CD14-positive monocyte (primary cell): ENCODE results near the gene ZSCAN32. TPM values are rescaled to one million over a fixed set of nuclear protein-coding genes. Genes with fewer than 3 reads are reported as not detected.

ENCODE experiments used
- DNase-seq, 3 donors: peaks; one replicate each; pipeline ENCODE4 v3.0.0-alpha.2; 2011 to 2022
- H2AFZ ChIP-seq: 2 replicates; pipeline ENCODE4 v1.6.0; 2012; ENCODE audit warnings: mild to moderate bottlenecking, low read depth, low read length, inconsistent platforms; ENCODE audit not compliant: insufficient read depth, poor library complexity, severe bottlenecking
- H3K27ac ChIP-seq, 2 donors: 1 replicate in 1 of 2; 2 replicates in 1 of 2; pipeline ENCODE4 v1.5.1; 2012 to 2013; ENCODE audit warnings: low read length in 2 of 2, control low read depth in 1 of 2, inconsistent platforms in 1 of 2, low read depth in 1 of 2, mild to moderate bottlenecking in 1 of 2
- H3K27me3 ChIP-seq, 2 donors: one replicate each; pipeline versions ENCODE4 v1.6.0 to v1.6.1; 2011 to 2013; ENCODE audit warnings: low read length in 2 of 2; ENCODE audit not compliant: control insufficient read depth in 2 of 2, insufficient read depth in 2 of 2
- H3K36me3 ChIP-seq, 2 donors: replicated peaks in 1 of 2; 1 replicate in 1 of 2; 2 replicates in 1 of 2; pipeline versions ENCODE4 v1.5.1 to v1.6.1; 2012 to 2013; ENCODE audit warnings: low read length in 2 of 2, control low read depth in 1 of 2, inconsistent platforms in 1 of 2, mild to moderate bottlenecking in 1 of 2; ENCODE audit not compliant: insufficient read depth in 2 of 2, control insufficient read depth in 1 of 2
- H3K4me1 ChIP-seq, 2 donors: 1 replicate in 1 of 2; 2 replicates in 1 of 2; pipeline versions ENCODE4 v1.5.1 to v1.6.1; 2012 to 2013; ENCODE audit warnings: low read length in 2 of 2, control low read depth in 1 of 2, inconsistent platforms in 1 of 2, mild to moderate bottlenecking in 1 of 2, moderate library complexity in 1 of 2; ENCODE audit not compliant: insufficient read depth in 2 of 2, control insufficient read depth in 1 of 2
- H3K4me2 ChIP-seq: replicated peaks from 2 replicates; pipeline ENCODE3; 2012; ENCODE audit warnings: low read length, moderate library complexity, mild to moderate bottlenecking; ENCODE audit not compliant: poor library complexity, severe bottlenecking; ENCODE audit errors: extremely low read depth
- H3K4me3 ChIP-seq, 3 experiments: fragments of 200-600 bp in 1 of 3; sonication (generic) in 1 of 3; replicated peaks in 1 of 3; 1 replicate in 2 of 3; 2 replicates in 1 of 3; pipeline ENCODE4 v1.5.1; 2011 to 2013; ENCODE audit warnings: low read length in 3 of 3, mild to moderate bottlenecking in 3 of 3, control low read depth in 2 of 3, low read depth in 2 of 3, inconsistent platforms in 1 of 3, moderate library complexity in 1 of 3
- H3K79me2 ChIP-seq: 2 replicates; pipeline ENCODE4 v1.6.0; 2012; ENCODE audit warnings: mild to moderate bottlenecking, control low read depth, inconsistent platforms, low read length, moderate library complexity; ENCODE audit not compliant: insufficient read depth
- H3K9ac ChIP-seq: 2 replicates; pipeline ENCODE4 v1.6.0; 2017; ENCODE audit warnings: low read length, mild to moderate bottlenecking; ENCODE audit not compliant: insufficient read depth, poor library complexity, severe bottlenecking
- H3K9me3 ChIP-seq, 2 donors: replicated peaks in 1 of 2; 1 replicate in 1 of 2; 2 replicates in 1 of 2; pipeline versions ENCODE4 v1.5.1 to v1.6.1; 2012 to 2013; ENCODE audit warnings: low read length in 2 of 2, control low read depth in 1 of 2; ENCODE audit not compliant: control insufficient read depth in 1 of 2, insufficient read depth in 1 of 2
- H4K20me1 ChIP-seq: 2 replicates; pipeline ENCODE4 v1.6.0; 2012; ENCODE audit warnings: mild to moderate bottlenecking, low read length, control low read depth, moderate library complexity; ENCODE audit not compliant: insufficient read depth
- H3K27ac Mint-ChIP-seq, 7 donors: one replicate each; pipeline ENCODE4 v1.8.0; 2020; ENCODE audit warnings: mild to moderate bottlenecking in 7 of 7, mixed read lengths in 7 of 7, moderate library complexity in 6 of 7, inconsistent platforms in 2 of 7
- H3K27me3 Mint-ChIP-seq, 3 donors: one replicate each; pipeline ENCODE4 v1.8.0; 2021 to 2022; ENCODE audit warnings: low read depth in 3 of 3, mild to moderate bottlenecking in 3 of 3, mixed read lengths in 3 of 3, moderate library complexity in 3 of 3, inconsistent platforms in 1 of 3
- H3K36me3 Mint-ChIP-seq, 2 donors: one replicate each; pipeline ENCODE4 v1.8.0; 2020; ENCODE audit warnings: mixed read lengths in 2 of 2, inconsistent platforms in 1 of 2, mild to moderate bottlenecking in 1 of 2
- H3K4me1 Mint-ChIP-seq: one replicate; pipeline ENCODE4 v1.8.0; 2020; ENCODE audit warnings: mild to moderate bottlenecking, mixed read lengths
- H3K4me3 Mint-ChIP-seq, 2 donors: one replicate each; pipeline ENCODE4 v1.8.0; 2020; ENCODE audit warnings: mild to moderate bottlenecking in 2 of 2, mixed read lengths in 2 of 2, moderate library complexity in 1 of 2
- H3K9me3 Mint-ChIP-seq, 7 donors: one replicate each; pipeline ENCODE4 v1.8.0; 2020 to 2022; ENCODE audit warnings: mixed read lengths in 7 of 7, mild to moderate bottlenecking in 6 of 7, moderate library complexity in 6 of 7, inconsistent platforms in 2 of 7
- CTCF ChIP-seq: fragments of 200-600 bp; IDR thresholded peaks from one replicate; pipeline ENCODE4 v1.8.0; 2022; ENCODE audit warnings: antibody characterized with exemption, mild to moderate bottlenecking
- WGBS: methylation state at CpG from one replicate; pipeline ENCODE4 v1.1.5; 2013; ENCODE audit warnings: missing lambda C conversion rate; ENCODE audit not compliant: insufficient coverage; 5-methylcytosine and 5-hydroxymethylcytosine counted together
- intact Hi-C, 2 donors: fragments of 100-400 bp; cut with micrococcal nuclease; formaldehyde crosslinking; loops; one replicate each; pipeline versions ENCODE4 v1.15.0 to v1.15.1; 2023
- polyA plus RNA-seq, 3 donors: library from polyadenylated mRNA; depleted of rRNA in 1 of 3; unstranded in 2 of 3; stranded (reverse) in 1 of 3; fragments of 300-500 nt in 2 of 3; fragments of >200 nt in 1 of 3; fragmentation: Illumina TruSeq in 2 of 3; gene quantifications; 1 replicate in 2 of 3; 2 replicates in 1 of 3; pipeline ENCODE4 v1.2.3, GENCODE V29; 2012 to 2021

ZSCAN32 gene
- polyA plus RNA-seq, 3 donors = 5.7 to 7.7 (median 7.2) TPM

- H3K9me3 Mint-ChIP-seq = peaks cover 10 to 56% (median 36%) of the 10 kb centered on the region in 7 donors
- Histone ChIP-seq H3K9ac (no peak overlapping the region), H3K4me3 (no peak overlapping the region), H3K27me3 (peaks cover 0 to 3% of the 10 kb centered on the region in 2 donors), H3K36me3 (no peaks in the 10 kb centered on the region), H3K9me3 (peaks cover 11 to 13% of the 10 kb centered on the region in 2 donors), H3K79me2 (no peaks in the 10 kb centered on the region), H4K20me1 (no peaks in the 10 kb centered on the region), H3K4me1 (no peaks in the 10 kb centered on the region), H3K27ac (no peak overlapping the region), H2AFZ (no peak overlapping the region), H3K4me2 (no peak overlapping the region)
- no peaks in the 10 kb centered on the region for H3K36me3 Mint-ChIP-seq
- no CpG with 5 or more reads among the region's 10 CpGs for WGBS
- H3K4me3 Mint-ChIP-seq = no peak overlapping the region
- no peaks in the 10 kb centered on the region for H3K4me1 Mint-ChIP-seq
- no peak for TF ChIP-seq CTCF
- DNase-seq = no peak
- intact Hi-C loops = no loop called here
- H3K27me3 Mint-ChIP-seq = peaks cover 2 to 13% (median 5%) of the 10 kb centered on the region in 3 donors
- H3K27ac Mint-ChIP-seq = no peak overlapping the region
These were observed 53.2 kb downstream of the ZSCAN32 start for GRCh38 chr16:3347586-3347985.

GRCh38 chr16:3346041-3346440 is 54.8 kb downstream of the ZSCAN32 start:
- Histone ChIP-seq H3K4me1 (no peaks in the 10 kb centered on the region), H3K36me3 (no peaks in the 10 kb centered on the region), H3K4me3 (no peak overlapping the region), H2AFZ (no peak overlapping the region), H3K79me2 (no peaks in the 10 kb centered on the region), H3K27me3 (peaks cover 0 to 3% of the 10 kb centered on the region in 2 donors), H3K27ac (no peak overlapping the region), H4K20me1 (no peaks in the 10 kb centered on the region), H3K9me3 (peaks cover 23% of the 10 kb centered on the region in 2 donors), H3K9ac (no peak overlapping the region), H3K4me2 (no peak overlapping the region)
- DNase-seq = no peak
- TF ChIP-seq CTCF = no peak
- 100% methylated on average over 1 of the region's 2 CpGs for WGBS
- H3K27me3 Mint-ChIP-seq = peaks cover 2 to 10% (median 5%) of the 10 kb centered on the region in 3 donors
- no peaks in the 10 kb centered on the region for H3K4me1 Mint-ChIP-seq
- intact Hi-C loops = no loop called here
- no peak overlapping the region for H3K4me3 Mint-ChIP-seq
- H3K36me3 Mint-ChIP-seq = no peaks in the 10 kb centered on the region
- no peak overlapping the region for H3K27ac Mint-ChIP-seq
- H3K9me3 Mint-ChIP-seq = peaks cover 14 to 53% (median 39%) of the 10 kb centered on the region in 7 donors

Other genes starting within 250 kb of the ZSCAN32 start
- not detected for gene OR1F1, start 212.8 kb downstream of the ZSCAN32 start, polyA plus RNA-seq
- 1 to 10 TPM; 2.0 to 2.8 (median 2.5) TPM for gene ZNF200, start 165.8 kb downstream of the ZSCAN32 start, polyA plus RNA-seq
- 10 to 100 TPM; 37.7 to 78.0 (median 73.2) TPM for gene MEFV, start 144.4 kb downstream of the ZSCAN32 start, polyA plus RNA-seq
- 10 to 100 TPM; 11.5 to 21.5 (median 13.1) TPM for gene ZNF263, start 117.5 kb downstream of the ZSCAN32 start, polyA plus RNA-seq
- gene TIGD7, start 95.6 kb downstream of the ZSCAN32 start, polyA plus RNA-seq = 1 to 10 TPM in 1 of 3 donors, under 1 TPM in 2; 0.32 to 1.4 (median 0.64) TPM
- gene ZNF75A, start 95.5 kb downstream of the ZSCAN32 start, polyA plus RNA-seq = 10 to 100 TPM in 1 of 3 donors, 1 to 10 TPM in 2; 2.3 to 10.2 (median 2.8) TPM
- gene OR2C1, start 45.1 kb downstream of the ZSCAN32 start, polyA plus RNA-seq = under 1 TPM in 1 of 3 donors, not detected in 2; 0.12 TPM
- gene ZNF174, start 211 bp upstream of the ZSCAN32 start, polyA plus RNA-seq = 1 to 10 TPM; 2.5 to 5.6 (median 4.9) TPM
- 1 to 10 TPM in 1 of 3 donors, under 1 TPM in 2; 0.80 to 1.0 (median 0.98) TPM for gene ZNF597, start 42.5 kb upstream of the ZSCAN32 start, polyA plus RNA-seq
- 10 to 100 TPM; 19.5 to 48.8 (median 29.7) TPM for gene NAA60, start 42.7 kb upstream of the ZSCAN32 start, polyA plus RNA-seq
- gene C16orf90, start 94.5 kb upstream of the ZSCAN32 start, polyA plus RNA-seq = not detected
- 1 to 10 TPM; 1.9 to 5.9 (median 5.6) TPM for gene CLUAP1, start 100.0 kb upstream of the ZSCAN32 start, polyA plus RNA-seq
- gene NLRC3, start 176.4 kb upstream of the ZSCAN32 start, polyA plus RNA-seq = under 1 TPM; 0.03 to 0.07 (median 0.06) TPM
- gene SLX4, start 210.6 kb upstream of the ZSCAN32 start, polyA plus RNA-seq = 1 to 10 TPM in 1 of 3 donors, under 1 TPM in 2; 0.12 to 2.4 (median 0.71) TPM